Measurements from ENCODE around the gene ESYT2. TPM values are rescaled to one million over a fixed set of nuclear protein-coding genes. Genes with fewer than 3 reads are reported as not detected.

The ESYT2 gene
- total RNA-seq, 1 donor from 2014 or later = 31.8 TPM

DNA sequence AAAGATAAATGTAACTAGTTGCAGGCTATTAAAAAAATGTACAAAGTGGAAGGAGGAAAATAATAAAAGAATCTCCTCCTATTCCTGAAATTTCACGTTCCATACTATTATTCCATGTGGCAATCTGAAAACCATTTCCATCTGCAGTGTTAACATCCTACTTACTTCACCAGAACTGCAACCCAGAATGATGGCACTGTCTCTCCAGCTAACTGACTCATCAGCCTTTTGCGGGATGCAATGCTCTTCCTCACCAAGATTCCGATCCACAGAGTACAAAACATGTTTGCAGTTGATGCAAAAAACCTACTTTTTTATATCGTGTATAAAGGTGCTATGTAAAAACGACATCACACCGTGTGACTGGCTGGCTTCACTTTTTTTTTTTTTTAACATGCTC lies 50.8 kb downstream of the ESYT2 start:
- Mint-ChIP-seq H3K9me3 (ENCODE audit: unreplicated experiment) (no peaks in the 10 kb centered on the region), H3K27ac (ENCODE audit: unreplicated experiment) (no peak overlapping the region)
- no peak for TF ChIP-seq CTCF (IDR thresholded peaks at IDR 0.05; ENCODE audit: unreplicated experiment)

GRCh38 chr7:158777793-158778192 lies 51.5 kb downstream of the ESYT2 start:
- no peak for TF ChIP-seq CTCF (IDR thresholded peaks at IDR 0.05; ENCODE audit: unreplicated experiment)
- H3K4me1 Mint-ChIP-seq (ENCODE audit: unreplicated experiment) = no peaks in the 10 kb centered on the region
- peaks cover 2% of the 10 kb centered on the region for H3K27me3 Mint-ChIP-seq (ENCODE audit: unreplicated experiment)
- no peaks in the 10 kb centered on the region for H3K36me3 Mint-ChIP-seq (ENCODE audit: low read depth, unreplicated experiment)
- no peaks in the 10 kb centered on the region for H3K9me3 Mint-ChIP-seq (ENCODE audit: unreplicated experiment)
- no peak overlapping the region for H3K4me3 Mint-ChIP-seq (ENCODE audit: unreplicated experiment)
- DNase-seq (ENCODE audit: low spot score) = no peak
- H3K27ac Mint-ChIP-seq (ENCODE audit: unreplicated experiment) = no peak overlapping the region

More for the DNA sequence above, 50.8 kb downstream of the ESYT2 start:
- DNase-seq (ENCODE audit: low spot score) = no peak
- no peak overlapping the region for H3K4me3 Mint-ChIP-seq (ENCODE audit: unreplicated experiment)
- no peaks in the 10 kb centered on the region for H3K27me3 Mint-ChIP-seq (ENCODE audit: unreplicated experiment)
- H3K36me3 Mint-ChIP-seq (ENCODE audit: low read depth, unreplicated experiment) = no peaks in the 10 kb centered on the region
- H3K4me1 Mint-ChIP-seq (ENCODE audit: unreplicated experiment) = no peaks in the 10 kb centered on the region

DNA sequence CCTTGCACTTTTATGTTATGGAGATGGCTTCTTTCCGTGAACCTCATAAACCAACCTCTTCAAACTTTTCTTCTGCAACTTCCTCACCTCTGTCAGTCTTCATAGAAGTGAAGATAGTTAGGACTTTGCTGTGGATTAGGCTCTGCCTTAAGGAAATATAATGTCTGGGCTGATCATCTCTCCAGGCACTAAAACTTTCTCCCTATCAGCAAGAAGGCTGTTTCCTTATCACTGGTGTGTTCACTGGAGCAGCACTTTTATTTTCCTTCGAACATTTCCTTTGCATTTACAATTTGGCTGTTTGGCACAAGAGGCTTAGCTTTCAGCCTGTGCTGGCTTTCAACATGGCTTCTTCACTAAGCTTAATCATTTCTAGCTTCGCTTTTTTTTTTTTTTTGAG lies 52.8 kb downstream of the ESYT2 start:
- Mint-ChIP-seq H3K27me3 (ENCODE audit: unreplicated experiment) (peaks cover 2% of the 10 kb centered on the region), H3K36me3 (ENCODE audit: low read depth, unreplicated experiment) (no peaks in the 10 kb centered on the region), H3K4me3 (ENCODE audit: unreplicated experiment) (no peak overlapping the region), H3K27ac (ENCODE audit: unreplicated experiment) (no peak overlapping the region), H3K9me3 (ENCODE audit: unreplicated experiment) (no peaks in the 10 kb centered on the region), H3K4me1 (ENCODE audit: unreplicated experiment) (no peaks in the 10 kb centered on the region)
- no peak for TF ChIP-seq CTCF (IDR thresholded peaks at IDR 0.05; ENCODE audit: unreplicated experiment)
- DNase-seq (ENCODE audit: low spot score) = no peak

DNA sequence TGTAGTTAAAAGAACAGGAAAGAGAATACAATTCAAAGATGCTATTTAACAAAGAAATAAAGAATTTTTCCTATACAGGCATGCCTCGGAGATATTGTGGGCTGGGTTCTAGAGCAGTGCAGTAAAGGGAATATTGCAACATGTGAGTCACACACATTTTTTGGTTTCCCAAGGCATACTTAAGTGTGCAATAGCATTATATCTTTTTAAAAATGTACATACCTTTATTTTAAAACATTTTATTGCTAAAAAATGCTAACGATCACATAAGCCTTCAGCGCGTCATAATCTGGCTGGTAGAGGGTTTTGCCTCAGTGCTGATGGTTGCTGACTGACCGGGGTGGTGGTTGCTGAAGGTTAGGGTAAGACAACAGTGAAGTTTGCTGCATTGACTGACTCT lies 54.4 kb downstream of the ESYT2 start:
- peaks cover 2% of the 10 kb centered on the region for H3K27me3 Mint-ChIP-seq (ENCODE audit: unreplicated experiment)
- no peaks in the 10 kb centered on the region for H3K4me1 Mint-ChIP-seq (ENCODE audit: unreplicated experiment)
- H3K27ac Mint-ChIP-seq (ENCODE audit: unreplicated experiment) = no peak overlapping the region
- TF ChIP-seq CTCF (IDR thresholded peaks at IDR 0.05; ENCODE audit: unreplicated experiment) = no peak
- H3K36me3 Mint-ChIP-seq (ENCODE audit: low read depth, unreplicated experiment) = no peaks in the 10 kb centered on the region
- no peak for DNase-seq (ENCODE audit: low spot score)
- no peaks in the 10 kb centered on the region for H3K9me3 Mint-ChIP-seq (ENCODE audit: unreplicated experiment)
- no peak overlapping the region for H3K4me3 Mint-ChIP-seq (ENCODE audit: unreplicated experiment)

GRCh38 chr7:158772916-158773315 lies 56.4 kb downstream of the ESYT2 start:
- H3K9me3 Mint-ChIP-seq (ENCODE audit: unreplicated experiment) = no peaks in the 10 kb centered on the region
- no peak for TF ChIP-seq CTCF (IDR thresholded peaks at IDR 0.05; ENCODE audit: unreplicated experiment)
- no peaks in the 10 kb centered on the region for H3K36me3 Mint-ChIP-seq (ENCODE audit: low read depth, unreplicated experiment)
- H3K27me3 Mint-ChIP-seq (ENCODE audit: unreplicated experiment) = peaks cover 2% of the 10 kb centered on the region
- H3K4me1 Mint-ChIP-seq (ENCODE audit: unreplicated experiment) = no peaks in the 10 kb centered on the region
- no peak overlapping the region for H3K4me3 Mint-ChIP-seq (ENCODE audit: unreplicated experiment)
- H3K27ac Mint-ChIP-seq (ENCODE audit: unreplicated experiment) = no peak overlapping the region
- DNase-seq (ENCODE audit: low spot score) = no peak

All from endothelial cell (in vitro differentiated cells).